Measurements from ENCODE around the gene COMMD4. TPM values are rescaled to one million over a fixed set of nuclear protein-coding genes. Genes with fewer than 3 reads are reported as not detected.
"Not testable (repeated sequence)": the region's sequence is repeated elsewhere in the genome, so short reads cannot be mapped to it uniquely, and the experiment has no call there.

The COMMD4 gene
- total RNA-seq, 2 experiments from 2014 or later, result 123 to 133 TPM

DNA sequence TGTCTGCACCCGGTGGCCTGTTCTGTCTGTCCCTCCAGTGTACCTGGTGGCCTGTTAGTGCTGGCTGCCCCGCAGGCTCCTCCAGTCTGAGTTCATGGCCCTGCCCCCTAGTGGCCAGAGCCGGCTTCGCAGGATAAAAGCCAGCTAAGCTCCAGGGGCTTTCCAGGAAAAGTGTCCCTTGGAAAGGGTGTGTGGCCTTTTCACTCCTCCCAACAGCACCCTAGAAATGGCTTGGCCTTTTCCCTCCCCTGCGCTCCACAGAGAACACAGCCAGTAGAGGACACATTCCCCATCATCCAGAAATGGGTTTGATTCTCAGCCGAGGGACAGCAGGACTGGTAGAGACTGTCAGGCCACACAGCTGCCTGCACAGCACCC, 36.6 kb upstream of the COMMD4 start:
- H3K9me2 ChIP-seq (ENCODE audit: insufficient read depth, low read length); BruUV-seq (replicated peaks); H3K4me3 ChIP-seq (ENCODE audit: low read depth, low read length, poor library complexity, severe bottlenecking); intact Hi-C loops (cut with micrococcal nuclease; ENCODE audit: unreplicated experiment); H4K20me1 ChIP-seq (ENCODE audit: insufficient read depth, low read length); H3K27ac ChIP-seq (ENCODE audit: low read depth, low read length, poor library complexity, severe bottlenecking); DNase-seq (ENCODE audit: low spot score); CTCF ChIA-PET (ENCODE audit: unreplicated experiment); H3K4me1 ChIP-seq (ENCODE audit: insufficient read depth, low read length, poor library complexity, severe bottlenecking); H3K9me3 ChIP-seq (ENCODE audit: low read length); H2AFZ ChIP-seq (ENCODE audit: low read length); H3K36me3 ChIP-seq (ENCODE audit: insufficient read depth, low read length); POLR2A ChIA-PET; H3K4me2 ChIP-seq (ENCODE audit: low read length); H3K79me2 ChIP-seq (ENCODE audit: insufficient read depth, low read depth, low read length): not testable (repeated sequence)
- peak; percentile 62 for TF ChIP-seq CTCF (conservative IDR thresholded peaks at IDR 0.05; ENCODE audit: low read length)

DNA sequence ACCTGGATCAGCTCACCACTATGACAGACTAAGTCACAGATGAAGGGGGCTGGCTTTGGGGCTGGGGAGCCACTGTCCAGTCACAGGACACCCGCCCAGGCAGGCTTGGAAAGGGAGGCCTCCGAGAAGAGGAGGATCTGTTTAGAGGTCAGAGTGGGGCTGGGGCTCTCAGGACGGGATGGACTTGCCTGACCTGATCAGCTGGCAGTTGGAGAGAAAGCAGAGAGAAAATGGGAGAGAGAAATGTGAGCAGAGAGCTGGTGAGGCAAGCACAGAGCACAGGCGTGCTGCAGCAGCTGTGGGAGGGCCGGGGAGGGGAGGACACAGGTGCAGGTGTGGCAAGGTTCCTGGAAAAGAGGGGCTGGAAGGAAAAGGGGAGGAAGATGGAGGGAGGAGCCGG, 35.8 kb upstream of the COMMD4 start:
- H3K9me2 ChIP-seq (ENCODE audit: insufficient read depth, low read length); H4K20me1 ChIP-seq (ENCODE audit: insufficient read depth, low read length); CTCF ChIA-PET (ENCODE audit: unreplicated experiment); H3K4me3 ChIP-seq (ENCODE audit: low read depth, low read length, poor library complexity, severe bottlenecking); BruUV-seq (replicated peaks); H3K4me1 ChIP-seq (ENCODE audit: insufficient read depth, low read length, poor library complexity, severe bottlenecking); H3K27ac ChIP-seq (ENCODE audit: low read depth, low read length, poor library complexity, severe bottlenecking); DNase-seq (ENCODE audit: low spot score); H3K79me2 ChIP-seq (ENCODE audit: insufficient read depth, low read depth, low read length); H3K36me3 ChIP-seq (ENCODE audit: insufficient read depth, low read length); H3K9me3 ChIP-seq (ENCODE audit: low read length); POLR2A ChIA-PET; H3K4me2 ChIP-seq (ENCODE audit: low read length); H2AFZ ChIP-seq (ENCODE audit: low read length): not testable (repeated sequence)
- intact Hi-C loops (cut with micrococcal nuclease; ENCODE audit: unreplicated experiment), result loop anchor here (10.0 kb wide), 2 partner anchors 55 to 275 kb away; partner anchors contain the start of gene PPCDC

- Histone ChIP-seq H3K4me3 (ENCODE audit: low read depth, low read length, poor library complexity, severe bottlenecking) (no peak overlapping the region), H3K9me3 (ENCODE audit: low read length) (no peaks in the 10 kb centered on the region), H3K9me2 (ENCODE audit: insufficient read depth, low read length) (no peaks in the 10 kb centered on the region), H3K4me2 (ENCODE audit: low read length) (no peak overlapping the region), H3K4me1 (ENCODE audit: insufficient read depth, low read length, poor library complexity, severe bottlenecking) (no peaks in the 10 kb centered on the region), H3K27ac (ENCODE audit: low read depth, low read length, poor library complexity, severe bottlenecking) (no peak overlapping the region), H3K36me3 (ENCODE audit: insufficient read depth, low read length) (no peaks in the 10 kb centered on the region), H2AFZ (ENCODE audit: low read length) (no peak overlapping the region), H4K20me1 (ENCODE audit: insufficient read depth, low read length) (no peaks in the 10 kb centered on the region), H3K79me2 (ENCODE audit: insufficient read depth, low read depth, low read length) (no peaks in the 10 kb centered on the region)
- ChIA-PET POLR2A (no interaction called here), CTCF (ENCODE audit: unreplicated experiment) (no interaction called here)
- TF ChIP-seq EZH2phosphoT487 (IDR thresholded peaks at IDR 0.05; ENCODE audit: borderline replicate concordance, low read depth, low read length) (no peak), CTCF (conservative IDR thresholded peaks at IDR 0.05; ENCODE audit: low read length) (no peak)
- intact Hi-C loops (cut with micrococcal nuclease; ENCODE audit: unreplicated experiment), result loop anchor here (10.0 kb wide), 2 partner anchors 58 to 278 kb away; partner anchors contain the start of gene PPCDC
- DNase-seq (ENCODE audit: low spot score), result no peak
- BruUV-seq (replicated peaks), result no TSS peak
Measured at GRCh38 chr15:75302318-75302717, 33.5 kb upstream of the COMMD4 start.

- H3K9me2 ChIP-seq (ENCODE audit: insufficient read depth, low read length); POLR2A ChIA-PET; CTCF ChIA-PET (ENCODE audit: unreplicated experiment); H3K27ac ChIP-seq (ENCODE audit: low read depth, low read length, poor library complexity, severe bottlenecking); H3K79me2 ChIP-seq (ENCODE audit: insufficient read depth, low read depth, low read length); H3K4me1 ChIP-seq (ENCODE audit: insufficient read depth, low read length, poor library complexity, severe bottlenecking); H3K36me3 ChIP-seq (ENCODE audit: insufficient read depth, low read length); DNase-seq (ENCODE audit: low spot score); H4K20me1 ChIP-seq (ENCODE audit: insufficient read depth, low read length); BruUV-seq (replicated peaks); H3K9me3 ChIP-seq (ENCODE audit: low read length); H3K4me3 ChIP-seq (ENCODE audit: low read depth, low read length, poor library complexity, severe bottlenecking); H2AFZ ChIP-seq (ENCODE audit: low read length); H3K4me2 ChIP-seq (ENCODE audit: low read length): not testable (repeated sequence)
- intact Hi-C loops (cut with micrococcal nuclease; ENCODE audit: unreplicated experiment), result loop anchor here (10.0 kb wide), 2 partner anchors 58 to 278 kb away; partner anchors contain the start of gene PPCDC
Measured at GRCh38 chr15:75302753-75303152, 33.1 kb upstream of the COMMD4 start.

Measured in OCI-LY7 (cell line).